HG03469 (cell line): ENCODE data around the gene ATP1B4.

Experiments
- ATAC-seq: cut with Tn5 transposase; IDR thresholded peaks from one replicate; pipeline ENCODE4 v1.9.1; 2021; ENCODE audit warnings: mild to moderate bottlenecking, moderate library complexity, moderate number of reproducible peaks; ENCODE audit not compliant: unreplicated experiment

Gene ATP1B4

DNA sequence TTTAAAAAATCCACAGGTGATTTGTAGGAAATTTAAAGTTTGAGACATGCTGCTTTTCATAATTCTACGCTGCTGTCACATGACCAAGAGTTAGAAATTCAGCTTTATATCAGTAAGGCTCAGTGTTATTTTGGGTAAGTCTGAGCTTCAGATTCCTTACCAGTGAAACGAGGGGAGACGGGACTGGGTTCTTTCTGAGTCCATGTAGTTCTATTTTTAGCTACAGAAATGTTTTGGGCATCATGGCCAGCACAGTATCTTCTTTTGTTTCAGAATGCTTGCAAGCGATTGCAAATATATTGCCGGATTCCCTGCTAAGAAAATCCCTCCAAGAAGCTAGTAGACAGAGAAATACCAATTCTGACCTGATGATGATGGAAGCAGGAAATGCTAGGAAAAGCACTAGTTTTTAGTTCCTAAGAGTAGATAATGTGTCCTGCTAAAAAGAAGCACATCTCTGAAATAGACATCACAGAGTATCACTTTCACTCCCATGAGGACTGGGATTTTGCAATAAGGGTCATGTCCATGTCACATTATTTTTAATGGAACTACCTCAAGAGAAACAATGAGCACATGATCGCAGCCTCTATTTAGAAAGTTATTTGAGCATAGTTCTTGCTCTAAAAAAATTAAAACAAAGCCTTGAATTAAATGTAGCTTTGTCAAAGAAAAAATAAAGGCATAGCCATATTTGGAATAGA lies 10.9 kb downstream of the ATP1B4 start:
- ATAC-seq, result no peak

DNA sequence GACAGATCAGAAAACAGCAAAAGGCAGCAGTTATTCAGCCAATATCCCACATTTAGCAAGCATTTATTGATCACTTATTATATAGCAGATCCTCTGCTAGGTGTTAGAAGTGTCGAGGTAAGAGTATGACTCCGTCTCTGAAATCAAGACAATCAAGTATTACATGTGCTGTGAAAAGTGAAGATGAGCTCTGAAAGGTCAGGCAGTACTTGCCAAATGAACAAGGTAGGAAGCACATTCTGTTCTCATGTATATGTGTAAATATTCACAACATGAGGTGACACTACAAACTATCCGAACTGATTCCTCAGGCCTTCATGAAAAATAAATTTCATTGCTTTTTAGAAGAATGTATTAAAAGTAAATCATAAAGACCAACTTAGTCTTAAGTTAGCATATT lies 15.3 kb downstream of the ATP1B4 start:
- ATAC-seq, result no peak

DNA sequence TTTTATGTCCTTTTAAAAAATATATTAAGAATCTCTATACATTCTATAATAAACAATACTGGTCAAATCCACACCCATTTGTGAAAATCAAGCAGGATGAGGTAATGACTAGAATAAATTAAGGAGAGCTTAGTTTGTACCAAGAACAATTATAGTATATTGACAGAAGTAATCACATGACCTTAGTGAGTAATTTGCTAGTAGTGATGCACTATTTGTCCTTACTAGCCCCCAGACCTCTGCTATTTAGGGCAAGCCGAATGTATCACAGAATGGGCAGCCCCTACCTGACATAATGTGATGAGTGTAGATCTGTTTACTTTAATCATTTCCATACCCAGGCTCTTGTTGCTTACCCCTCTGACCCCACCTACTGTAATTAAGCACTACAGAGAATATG lies 15.8 kb downstream of the ATP1B4 start:
- ATAC-seq, result no peak

DNA sequence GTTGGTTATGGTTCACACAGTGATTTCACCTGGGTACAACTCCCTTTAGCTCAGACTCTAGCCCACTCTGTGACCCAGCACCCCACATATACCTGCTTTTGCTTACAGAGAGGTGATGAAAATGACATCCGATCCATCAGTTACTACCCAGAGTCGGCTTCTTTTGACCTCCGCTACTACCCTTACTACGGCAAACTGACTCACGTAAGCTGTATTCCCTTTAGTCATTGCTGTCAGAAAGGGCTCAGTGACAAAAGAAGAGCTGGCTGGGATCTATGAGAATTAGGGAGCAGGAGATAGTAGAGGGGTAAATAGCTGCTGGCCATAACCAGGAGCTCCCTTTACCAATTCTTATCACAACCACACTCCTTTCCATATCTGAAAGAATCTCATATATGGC lies 16.7 kb downstream of the ATP1B4 start:
- no peak for ATAC-seq

DNA sequence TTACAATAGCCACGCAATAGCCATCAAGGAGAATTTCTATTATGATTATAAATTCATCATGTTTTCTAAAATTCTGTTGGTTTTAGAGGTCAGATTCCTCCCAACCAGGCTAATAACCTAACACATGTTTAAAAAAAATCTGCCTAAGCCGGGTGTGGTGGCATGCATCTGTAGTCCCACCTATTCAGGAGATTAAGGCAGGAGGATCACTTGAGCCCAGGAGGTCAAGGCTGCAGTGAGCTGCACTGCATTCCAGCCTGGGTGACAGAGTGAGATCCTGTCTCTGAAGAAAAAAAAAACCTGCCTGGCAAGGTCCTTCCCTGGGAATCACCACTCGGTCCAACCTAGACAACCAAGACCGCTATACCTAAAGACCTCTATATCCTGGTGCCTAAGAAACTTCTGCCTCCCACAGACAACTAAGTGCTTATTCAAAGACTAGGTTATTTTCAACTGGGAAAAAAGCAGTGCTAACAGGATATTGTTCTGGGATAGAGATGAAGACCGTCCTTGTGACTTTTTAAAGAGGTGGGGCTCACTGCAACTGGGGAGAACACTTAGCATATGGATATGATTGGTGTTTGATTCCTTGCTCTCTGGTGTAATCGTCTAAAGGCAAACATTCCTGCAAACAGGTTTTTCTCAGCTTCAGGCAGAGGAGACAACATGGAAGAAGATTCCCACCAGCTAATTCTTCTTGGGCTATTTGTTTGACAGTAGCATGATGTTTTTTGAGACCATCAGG lies 18.2 kb downstream of the ATP1B4 start:
- no peak for ATAC-seq

DNA sequence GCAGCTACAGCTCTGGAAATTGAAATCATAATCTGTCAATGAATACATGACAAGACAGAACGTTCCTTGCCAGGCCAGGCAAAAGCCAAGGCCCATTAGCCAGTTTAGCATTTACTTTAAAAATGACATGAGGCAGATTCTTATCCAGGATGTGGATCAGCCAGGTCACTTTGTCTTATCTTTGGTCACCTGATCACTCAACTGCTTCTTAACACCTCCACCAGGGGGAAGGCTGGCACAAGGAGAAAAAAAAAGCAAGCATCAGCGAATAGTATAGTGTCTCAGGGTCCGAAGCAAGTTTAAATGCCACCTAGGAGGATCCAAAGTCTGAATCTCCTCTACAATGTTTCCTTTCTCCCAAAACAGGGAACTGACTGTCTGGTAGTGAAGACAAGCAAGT lies 18.8 kb downstream of the ATP1B4 start:
- no peak for ATAC-seq

DNA sequence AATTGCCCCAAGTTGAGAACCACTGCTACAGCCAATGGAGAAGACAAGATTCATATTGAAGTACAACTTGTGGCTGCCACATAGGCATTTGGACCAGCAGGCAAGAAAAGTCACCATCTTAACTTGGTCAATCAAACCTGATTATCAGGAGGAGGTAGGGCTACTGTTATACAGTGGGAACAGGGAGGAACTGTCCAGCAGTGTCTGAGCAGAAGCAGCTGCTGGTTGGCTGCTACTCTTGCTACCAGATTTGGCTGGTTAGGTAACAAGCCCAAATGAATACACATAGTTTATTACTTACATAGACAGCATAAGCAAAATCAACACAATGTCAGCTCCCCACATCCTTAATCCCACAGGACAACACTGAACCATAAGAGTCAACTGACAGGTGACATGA lies 39.4 kb downstream of the ATP1B4 start:
- ATAC-seq, result no peak

DNA sequence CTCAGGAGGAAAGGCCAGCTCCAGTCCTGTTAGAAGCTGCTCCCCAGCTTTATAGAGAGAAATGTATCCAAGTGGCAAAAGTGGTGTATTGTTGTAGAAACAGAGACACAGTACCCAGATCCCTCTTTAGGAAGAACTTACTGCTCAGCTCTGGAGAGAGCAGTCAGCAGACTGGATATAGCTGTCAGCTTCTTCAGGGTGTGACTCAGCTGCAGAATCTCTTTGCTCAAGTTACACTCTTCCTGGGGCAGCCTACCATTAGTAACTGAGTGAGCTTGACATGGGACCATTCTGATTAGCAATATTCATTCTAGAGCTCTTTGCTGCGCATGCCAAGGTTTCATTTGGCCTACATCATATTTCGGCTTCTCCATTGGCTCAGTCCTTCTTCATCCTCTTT lies 40.5 kb downstream of the ATP1B4 start:
- ATAC-seq, result no peak

DNA sequence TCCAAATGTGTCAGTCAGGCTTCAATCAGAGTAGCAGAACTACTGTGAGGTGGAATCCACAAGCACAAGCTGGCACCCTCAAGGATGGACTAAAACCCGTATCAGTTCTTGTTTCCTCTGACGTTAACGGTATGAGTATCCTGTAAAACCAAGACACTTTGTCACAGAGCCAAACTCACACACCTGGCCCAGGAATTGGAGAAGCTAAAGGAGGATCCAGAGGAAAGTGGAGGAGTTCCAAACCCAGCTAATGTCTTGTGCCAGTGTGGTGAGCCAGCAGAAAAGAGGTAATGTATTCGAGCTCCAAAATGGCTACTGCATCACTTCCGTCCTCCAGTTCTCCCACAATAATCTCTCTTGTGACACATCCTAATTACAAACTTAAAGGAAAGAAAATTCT lies 44.7 kb downstream of the ATP1B4 start:
- ATAC-seq, result no peak

DNA sequence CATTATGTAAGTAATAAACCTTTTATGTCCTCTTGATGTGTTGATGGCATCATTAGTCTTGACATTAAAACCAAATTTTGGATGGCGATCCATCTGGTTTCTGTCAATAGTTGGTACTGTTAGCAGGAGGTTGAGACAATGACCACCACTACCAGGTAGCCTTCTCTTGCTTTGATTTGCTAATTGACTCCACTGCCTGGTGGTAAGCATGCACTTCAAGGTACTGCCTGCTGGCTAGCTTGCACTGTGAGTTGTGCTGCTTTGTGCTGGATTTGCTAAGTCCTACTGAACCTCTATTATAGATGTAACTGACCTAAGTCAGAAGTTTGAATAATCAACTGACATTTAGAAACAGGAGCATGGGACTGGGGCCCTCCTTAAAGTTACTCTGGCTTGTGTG lies 46.3 kb downstream of the ATP1B4 start:
- ATAC-seq, result no peak

DNA sequence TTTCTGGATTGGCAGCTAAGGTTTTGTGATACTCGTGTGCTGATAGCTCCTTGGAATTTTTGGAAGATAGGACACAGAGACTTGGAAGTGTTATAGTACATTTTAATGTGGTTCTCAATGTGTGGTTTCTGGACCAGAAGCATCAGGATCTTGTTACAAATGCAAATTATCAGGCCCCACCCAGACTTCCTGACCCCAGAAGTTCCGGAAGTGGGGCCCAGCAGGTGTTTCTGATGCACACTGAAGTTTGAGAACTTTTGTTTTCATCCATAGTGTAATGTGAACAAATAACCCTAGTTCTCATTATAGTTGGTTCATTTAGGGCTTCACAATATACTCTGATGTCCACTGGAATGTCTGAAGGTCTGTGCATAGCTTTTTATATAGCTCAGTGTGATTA lies 57.6 kb downstream of the ATP1B4 start:
- ATAC-seq, result no peak

DNA sequence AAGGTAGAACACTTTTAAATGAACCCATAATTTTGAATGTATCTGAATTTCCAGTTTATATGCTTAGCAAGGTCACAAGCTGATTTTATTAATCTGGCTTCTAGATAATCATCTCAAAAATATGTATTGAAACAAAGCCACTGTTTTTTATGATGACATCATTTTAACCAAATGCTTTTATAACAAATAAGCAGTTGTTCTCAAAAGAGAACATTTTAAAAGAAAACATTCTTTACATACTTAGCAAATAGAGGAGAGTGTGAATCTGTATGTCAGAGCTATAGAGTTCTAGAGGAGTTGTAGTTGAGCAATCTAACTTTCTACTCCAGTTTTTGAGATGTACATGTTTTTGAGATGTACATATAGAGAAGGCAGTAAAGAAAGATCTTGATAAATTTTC lies 64.7 kb downstream of the ATP1B4 start:
- no peak for ATAC-seq

DNA sequence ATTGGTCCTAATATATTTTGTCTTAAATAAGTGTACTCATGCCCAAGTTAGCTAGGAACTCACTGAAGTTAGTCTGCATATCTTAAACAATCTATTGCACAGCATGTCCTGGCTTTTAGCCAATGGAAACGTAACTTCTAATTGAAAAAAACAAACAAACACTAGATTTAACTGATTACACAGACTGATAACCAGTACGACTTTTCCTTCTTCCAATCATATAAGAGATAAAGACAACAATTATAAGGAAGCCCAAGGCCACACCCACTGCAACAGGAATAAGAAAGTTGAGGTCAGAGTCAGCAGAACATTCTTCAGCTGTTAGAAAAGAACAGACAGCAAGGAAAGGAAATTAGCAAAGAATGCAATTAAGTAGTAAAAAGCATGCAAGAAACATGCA lies 66.4 kb downstream of the ATP1B4 start:
- ATAC-seq, result no peak

DNA sequence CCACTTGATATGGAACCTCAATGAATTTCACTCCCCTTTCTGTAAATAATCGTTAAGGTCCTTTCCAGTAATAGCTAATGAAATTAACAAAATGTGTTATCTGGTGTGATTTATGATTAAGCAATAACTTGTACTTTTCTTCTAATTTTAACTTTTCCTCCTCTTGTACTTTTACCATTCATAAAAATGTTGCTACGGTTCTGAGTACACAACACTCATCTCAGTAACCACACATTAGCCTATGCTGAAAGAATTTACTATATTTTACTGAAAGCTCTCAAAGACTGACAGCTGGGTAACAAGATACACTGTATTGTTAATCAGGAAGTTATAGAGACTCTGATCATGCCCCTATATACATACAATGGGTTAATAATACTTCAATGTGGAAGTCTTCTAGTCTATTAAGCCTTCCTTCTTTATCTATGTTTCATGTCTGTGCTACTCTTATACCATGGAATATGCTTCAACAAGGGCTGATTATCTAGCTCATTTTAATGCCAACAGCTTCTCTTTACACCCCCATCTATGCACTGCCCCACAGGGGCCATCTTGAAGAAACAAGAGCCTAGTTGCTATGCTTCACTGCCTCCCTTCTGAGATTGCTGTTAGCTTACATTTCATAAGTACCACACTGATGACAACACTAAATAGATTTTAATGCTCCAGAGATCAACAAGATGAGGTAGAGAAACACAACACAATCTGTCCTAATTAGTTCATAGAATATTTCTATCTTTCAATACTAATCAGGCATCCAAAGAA lies 68.1 kb downstream of the ATP1B4 start:
- ATAC-seq, result no peak
